ENCODE results near the gene GOPC.
A peak's percentile ranks its signal among the peaks of the same experiment; 100 is the strongest.

DNA sequence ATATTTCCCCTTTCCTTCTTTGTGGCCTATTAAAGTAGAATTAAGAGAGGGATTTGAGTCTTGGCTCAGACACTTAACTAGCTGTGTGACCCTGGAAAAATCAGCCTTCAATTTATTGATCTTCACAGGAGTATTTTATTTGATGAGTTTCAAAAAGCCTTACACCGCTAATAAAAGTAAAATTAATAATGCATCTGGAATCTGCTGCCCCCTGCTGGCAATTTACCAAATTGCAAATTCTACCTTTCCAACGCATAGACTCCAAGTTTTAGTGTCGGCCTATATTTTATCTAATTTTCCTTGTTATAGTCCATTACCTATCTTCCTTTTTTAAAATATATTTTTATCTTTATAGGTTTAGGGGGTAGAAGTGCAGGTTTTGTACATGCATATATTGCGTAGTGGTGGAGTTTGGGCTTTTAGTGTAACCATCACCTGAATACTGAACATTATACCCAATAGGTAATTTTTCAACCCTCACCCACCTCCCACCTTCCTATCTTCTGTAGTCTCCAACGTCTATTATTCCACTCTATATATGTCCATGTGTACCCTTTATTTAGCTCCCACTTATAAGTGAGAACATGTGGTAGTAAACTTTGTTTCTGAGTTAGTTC lies 46.3 kb downstream of the GOPC start:
- TF ChIP-seq CTCF (conservative IDR thresholded peaks at IDR 0.05; ENCODE audit: low read depth, low read length) (peak; percentile 85), EZH2 (IDR thresholded peaks at IDR 0.05; ENCODE audit: borderline replicate concordance, low read depth, low read length, poor library complexity, severe bottlenecking) (no peak)

All from A673 (cell line).